HepG2 (cell line): Measurements from ENCODE around the gene PIGX. TPM values are rescaled to one million over a fixed set of nuclear protein-coding genes. Genes with fewer than 3 reads are reported as not detected.

Experiments used
- ATAC-seq: fragments of 200-7000 bp; cut with Tn5 transposase; 3 replicates; pipeline ENCODE4 v1.9.1; 2020; ENCODE audit warnings: mild to moderate bottlenecking, moderate library complexity
- BruUV-seq: library from RNA; stranded (reverse); fragments of 400-500 nt; replicated peaks from 2 replicates; lab custom pipeline; 2021; lab: Mats Ljungman, UMichigan
- CTCF ChIA-PET: fragments of 300-600 bp; formaldehyde crosslinking; extraction: SDS; loops from one replicate; lab custom pipeline; 2021; ENCODE audit warnings: low total read pairs, inconsistent platforms, low intra/inter-chr PET ratio; lab: Yijun Ruan, JAX
- POLR2A ChIA-PET: fragments of 350-600 bp; sonication (Branson Sonifier 250); formaldehyde crosslinking; loops from one replicate; lab custom pipeline; 2020; ENCODE audit warnings: antibody characterized with exemption, inconsistent platforms; lab: Yijun Ruan, JAX
- DNase-seq: peaks from one replicate; pipeline ENCODE4 v3.0.0-alpha.2; 2015; ENCODE audit warnings: low spot score
- FAIRE-seq: peaks from 3 replicates; lab custom pipeline; 2011; peaks lifted over from hg19 to GRCh38; lab: Jason Lieb, UNC
- H2AFZ ChIP-seq: one replicate; pipeline ENCODE4 v1.6.1; 2011; ENCODE audit warnings: low read length, inconsistent platforms
- H3K27ac ChIP-seq: fragments of 300-600 bp; 3 replicates; pipeline ENCODE4 v1.8.0; 2011; ENCODE audit warnings: mixed run types, mild to moderate bottlenecking, mixed read lengths, low read length, inconsistent platforms; ENCODE audit not compliant: insufficient read depth; ENCODE audit errors: extremely low read length
- H3K27me3 ChIP-seq, 2 experiments: fragments of 200-600 bp in 1 of 2; 2 replicates in 1 of 2; 3 replicates in 1 of 2; pipeline versions ENCODE4 v1.6.0 to v1.8.0; 2011; ENCODE audit warnings: low read length in 2 of 2, mild to moderate bottlenecking in 2 of 2, moderate library complexity in 2 of 2, inconsistent platforms in 1 of 2; ENCODE audit not compliant: insufficient read depth in 2 of 2, control insufficient read depth in 1 of 2
- H3K36me3 ChIP-seq, 2 experiments: fragments of 200-600 bp in 1 of 2; replicated peaks in 1 of 2; 2 replicates in 1 of 2; 3 replicates in 1 of 2; pipeline versions ENCODE4 v1.5.1 to v1.8.0; 2011; ENCODE audit warnings: low read length in 2 of 2, inconsistent platforms in 1 of 2; ENCODE audit not compliant: insufficient read depth in 2 of 2, control insufficient read depth in 1 of 2
- H3K4me1 ChIP-seq: 2 replicates; pipeline ENCODE4 v1.5.1; 2012; ENCODE audit warnings: low read length, inconsistent platforms; ENCODE audit not compliant: insufficient read depth
- H3K4me2 ChIP-seq: 2 replicates; pipeline ENCODE4 v1.6.0; 2011; ENCODE audit warnings: low read depth, low read length, inconsistent platforms
- H3K4me3 ChIP-seq, 3 experiments: fragments of 200-600 bp in 1 of 3; sonication (generic), shearing (Covaris generic) in 1 of 3; replicated peaks in 1 of 3; 2 replicates each; pipeline ENCODE4 v1.5.1; 2011 to 2016; ENCODE audit warnings: low read length in 3 of 3, inconsistent platforms in 2 of 3, low read depth in 2 of 3, mild to moderate bottlenecking in 2 of 3, control low read depth in 1 of 3, mixed read lengths in 1 of 3; ENCODE audit not compliant: insufficient read depth in 1 of 3
- H3K79me2 ChIP-seq: one replicate; pipeline ENCODE4 v1.6.1; 2011; ENCODE audit warnings: low read length, inconsistent platforms; ENCODE audit not compliant: insufficient read depth
- H3K9ac ChIP-seq: 2 replicates; pipeline ENCODE4 v1.6.0; 2011; ENCODE audit warnings: mild to moderate bottlenecking, low read depth, low read length, inconsistent platforms; ENCODE audit not compliant: insufficient read depth
- H3K9me3 ChIP-seq: 2 replicates; pipeline ENCODE4 v1.5.1; 2012; ENCODE audit warnings: mild to moderate bottlenecking, low read length
- H4K20me1 ChIP-seq: 2 replicates; pipeline ENCODE4 v1.6.0; 2011; ENCODE audit warnings: inconsistent platforms, mild to moderate bottlenecking, low read length, moderate library complexity; ENCODE audit not compliant: insufficient read depth
- ADNP ChIP-seq: sonication (generic); formaldehyde crosslinking; IDR thresholded peaks from 2 replicates; pipeline ENCODE4 v1.4.0; 2020; ENCODE audit warnings: missing genetic modification reagents
- FOXC1 ChIP-seq: sonication (generic); formaldehyde crosslinking; IDR thresholded peaks from 2 replicates; pipeline ENCODE4 v1.8.0; 2022; ENCODE audit warnings: mild to moderate bottlenecking, missing genetic modification reagents, borderline replicate concordance
- FOXJ3 ChIP-seq: sonication (generic); formaldehyde crosslinking; IDR thresholded peaks from 2 replicates; pipeline ENCODE4 v1.4.0; 2020; ENCODE audit warnings: missing genetic modification reagents, mild to moderate bottlenecking, borderline replicate concordance
- ISX ChIP-seq: sonication (generic); formaldehyde crosslinking; conservative IDR thresholded peaks from 2 replicates; pipeline ENCODE4 v1.5.0; 2020; ENCODE audit warnings: missing genetic modification reagents
- MAFG ChIP-seq: sonication (generic); formaldehyde crosslinking; IDR thresholded peaks from 2 replicates; pipeline ENCODE4 v1.5.1; 2020; ENCODE audit warnings: mild to moderate bottlenecking, missing genetic modification reagents
- SAP130 ChIP-seq: IDR thresholded peaks from 2 replicates; pipeline ENCODE4 v1.6.1; 2016; ENCODE audit warnings: low read depth
- SNAPC2 ChIP-seq: sonication (generic); formaldehyde crosslinking; IDR thresholded peaks from 2 replicates; pipeline ENCODE4 v1.8.1; 2022; ENCODE audit warnings: mild to moderate bottlenecking, missing genetic modification reagents
- SRSF1 ChIP-seq: fragments of 200-400 bp; formaldehyde crosslinking; optimal IDR thresholded peaks from 2 replicates; pipeline ENCODE3; 2017; ENCODE audit warnings: mild to moderate bottlenecking, low read depth, low read length, moderate library complexity
- TCF7 ChIP-seq: sonication (generic); IDR thresholded peaks from 2 replicates; pipeline ENCODE4 v1.6.1; 2016; ENCODE audit warnings: antibody characterized with exemption, low read depth
- TEAD3 ChIP-seq: optimal IDR thresholded peaks from 2 replicates; pipeline ENCODE3; 2016; ENCODE audit warnings: borderline replicate concordance
- XRCC5 ChIP-seq: fragments of 200-400 bp; formaldehyde crosslinking; optimal IDR thresholded peaks from 2 replicates; pipeline ENCODE3; 2017; ENCODE audit warnings: mild to moderate bottlenecking, low read length
- ZBTB7B ChIP-seq: sonication (generic); formaldehyde crosslinking; IDR thresholded peaks from 2 replicates; pipeline ENCODE4 v1.4.0; 2020; ENCODE audit warnings: missing genetic modification reagents
- ZFP36L2 ChIP-seq: sonication (generic); formaldehyde crosslinking; IDR thresholded peaks from 2 replicates; pipeline ENCODE4 v1.4.0; 2020; ENCODE audit warnings: missing genetic modification reagents
- ZMYM2 ChIP-seq: sonication (generic); formaldehyde crosslinking; IDR thresholded peaks from 2 replicates; pipeline ENCODE4 v1.8.0; 2022; ENCODE audit warnings: mild to moderate bottlenecking, missing genetic modification reagents
- ZNF263 ChIP-seq: sonication (generic); formaldehyde crosslinking; IDR thresholded peaks from 2 replicates; pipeline ENCODE4 v1.4.0; 2020; ENCODE audit warnings: missing genetic modification reagents
- ZSCAN29 ChIP-seq: sonication (generic); formaldehyde crosslinking; conservative IDR thresholded peaks from 2 replicates; pipeline ENCODE4 v1.4.0; 2020; ENCODE audit warnings: mild to moderate bottlenecking, missing genetic modification reagents
- ZZZ3 ChIP-seq: sonication (generic); formaldehyde crosslinking; IDR thresholded peaks from 2 replicates; pipeline ENCODE4 v1.4.0; 2020; ENCODE audit warnings: missing genetic modification reagents, mild to moderate bottlenecking, borderline replicate concordance
- WGBS: methylation state at CpG from one replicate; pipeline ENCODE4 v1.1.6; 2017; ENCODE audit warnings: low lambda C conversion rate; 5-methylcytosine and 5-hydroxymethylcytosine counted together
- in situ Hi-C: cut with HindIII; loops from 2 replicates; pipeline ENCODE4 v1.10.0; 2017; ENCODE audit warnings: low pct_unique_long_range_greater_than_20kb; ENCODE audit not compliant: extremely low pct_ligation_motif_present
- intact Hi-C: fragments of 100-400 bp; cut with micrococcal nuclease; formaldehyde crosslinking; loops from one replicate; pipeline ENCODE4 v1.10.0; 2022; ENCODE audit not compliant: unreplicated experiment
- polyA plus RNA-seq, 8 experiments: library from polyadenylated mRNA; depleted of rRNA in 3 of 8; stranded (reverse) in 7 of 8; unstranded in 1 of 8; fragments of >200 nt; fragmentation: Illumina TruSeq in 4 of 8; extraction: Trizol in 4 of 8; gene quantifications; 2 replicates each; pipeline versions ENCODE4 v1.2.1 to v1.2.3, GENCODE V29; 2011 to 2016; ENCODE audit warnings: low read depth in 4 of 8, missing spikeins in 1 of 8, mixed read lengths in 1 of 8; ENCODE audit not compliant: insufficient read depth in 1 of 8
- total RNA-seq, 5 experiments: library from RNA; depleted of rRNA; stranded (reverse); fragments of >200 nt; fragmentation: Illumina TruSeq; extraction: Trizol; gene quantifications; 2 replicates each; pipeline ENCODE4 v1.2.3, GENCODE V29; 2016; ENCODE audit warnings: low read depth in 1 of 5
- TF ChIP-seq, protein P1 (sequence below): sonication (generic); formaldehyde crosslinking; IDR thresholded peaks from 2 replicates; pipeline ENCODE4 v1.4.0; 2020; ENCODE audit warnings: missing genetic modification reagents
- TF ChIP-seq, protein P2 (sequence below): sonication (generic); formaldehyde crosslinking; IDR thresholded peaks from 2 replicates; pipeline ENCODE4 v1.4.0; 2020; ENCODE audit warnings: mild to moderate bottlenecking, missing genetic modification reagents
- TF ChIP-seq, protein P3 (sequence below), 2 experiments: fragments of 450-650 bp in 1 of 2; sonication (generic) in 1 of 2; formaldehyde crosslinking; IDR thresholded peaks; 2 replicates each; pipeline versions ENCODE4 v1.5.0 to v1.8.0; 2020 to 2022; ENCODE audit warnings: mild to moderate bottlenecking in 1 of 2, missing genetic modification reagents in 1 of 2
- TF ChIP-seq, protein P4 (sequence below): sonication (generic); formaldehyde crosslinking; IDR thresholded peaks from 2 replicates; pipeline ENCODE4 v1.4.0; 2020; ENCODE audit warnings: mild to moderate bottlenecking, missing genetic modification reagents

The PIGX gene
- total and polyA plus RNA-seq, 2 of the 13 experiments (the other 11 are each of a cell fraction or from before 2014, with no cell fraction given): 13.2 to 21.3 TPM

DNA sequence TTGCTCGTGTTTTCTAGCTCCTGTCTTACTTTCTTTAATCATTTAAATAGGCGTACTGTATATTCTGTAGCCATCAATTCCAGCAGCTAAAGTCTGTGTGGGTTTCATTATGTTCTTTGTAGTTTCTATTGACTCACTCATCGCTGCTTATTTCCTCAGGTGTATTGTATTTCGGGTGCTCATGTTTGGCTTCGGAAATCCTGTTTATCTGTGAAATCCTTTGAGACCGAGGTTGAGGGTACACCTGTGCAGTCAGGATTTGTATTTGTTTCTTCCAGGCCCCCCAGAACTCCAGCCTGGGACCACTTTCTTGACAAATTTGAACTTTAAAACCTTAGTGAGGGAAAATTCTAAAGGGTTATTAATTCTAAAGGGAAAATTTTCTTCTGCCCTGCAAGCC lies 25.5 kb downstream of the PIGX start:
- BruUV-seq: no TSS peak
- in situ Hi-C loops: no loop called here
- H3K4me1 ChIP-seq: peaks cover 49% of the 10 kb centered on the region
- no peak for TF ChIP-seq MAFG (CRISPR knock-in tag)
- TF ChIP-seq ZZZ3 (CRISPR knock-in tag): no peak
- no peak for TF ChIP-seq ZMYM2 (CRISPR knock-in tag)
- no peak for TF ChIP-seq TEAD3 (CRISPR knock-in tag)
- no peak for TF ChIP-seq SRSF1
- TF ChIP-seq, protein P1, sequence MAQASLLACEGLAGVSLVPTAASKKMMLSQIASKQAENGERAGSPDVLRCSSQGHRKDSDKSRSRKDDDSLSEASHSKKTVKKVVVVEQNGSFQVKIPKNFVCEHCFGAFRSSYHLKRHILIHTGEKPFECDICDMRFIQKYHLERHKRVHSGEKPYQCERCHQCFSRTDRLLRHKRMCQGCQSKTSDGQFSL (CRISPR knock-in tag): no peak
- TF ChIP-seq SNAPC2 (CRISPR knock-in tag): no peak
- no peak for TF ChIP-seq ZNF263 (CRISPR knock-in tag)
- TF ChIP-seq, protein P2, sequence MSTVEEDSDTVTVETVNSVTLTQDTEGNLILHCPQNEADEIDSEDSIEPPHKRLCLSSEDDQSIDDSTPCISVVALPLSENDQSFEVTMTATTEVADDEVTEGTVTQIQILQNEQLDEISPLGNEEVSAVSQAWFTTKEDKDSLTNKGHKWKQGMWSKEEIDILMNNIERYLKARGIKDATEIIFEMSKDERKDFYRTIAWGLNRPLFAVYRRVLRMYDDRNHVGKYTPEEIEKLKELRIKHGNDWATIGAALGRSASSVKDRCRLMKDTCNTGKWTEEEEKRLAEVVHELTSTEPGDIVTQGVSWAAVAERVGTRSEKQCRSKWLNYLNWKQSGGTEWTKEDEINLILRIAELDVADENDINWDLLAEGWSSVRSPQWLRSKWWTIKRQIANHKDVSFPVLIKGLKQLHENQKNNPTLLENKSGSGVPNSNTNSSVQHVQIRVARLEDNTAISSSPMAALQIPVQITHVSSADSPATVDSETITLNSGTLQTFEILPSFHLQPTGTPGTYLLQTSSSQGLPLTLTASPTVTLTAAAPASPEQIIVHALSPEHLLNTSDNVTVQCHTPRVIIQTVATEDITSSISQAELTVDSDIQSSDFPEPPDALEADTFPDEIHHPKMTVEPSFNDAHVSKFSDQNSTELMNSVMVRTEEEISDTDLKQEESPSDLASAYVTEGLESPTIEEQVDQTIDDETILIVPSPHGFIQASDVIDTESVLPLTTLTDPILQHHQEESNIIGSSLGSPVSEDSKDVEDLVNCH (CRISPR knock-in tag): no peak
- no peak for TF ChIP-seq FOXC1
- TF ChIP-seq, protein P3, sequence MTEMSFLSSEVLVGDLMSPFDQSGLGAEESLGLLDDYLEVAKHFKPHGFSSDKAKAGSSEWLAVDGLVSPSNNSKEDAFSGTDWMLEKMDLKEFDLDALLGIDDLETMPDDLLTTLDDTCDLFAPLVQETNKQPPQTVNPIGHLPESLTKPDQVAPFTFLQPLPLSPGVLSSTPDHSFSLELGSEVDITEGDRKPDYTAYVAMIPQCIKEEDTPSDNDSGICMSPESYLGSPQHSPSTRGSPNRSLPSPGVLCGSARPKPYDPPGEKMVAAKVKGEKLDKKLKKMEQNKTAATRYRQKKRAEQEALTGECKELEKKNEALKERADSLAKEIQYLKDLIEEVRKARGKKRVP (CRISPR knock-in tag; IDR thresholded peaks at IDR 0.05): no peak
- TF ChIP-seq ZFP36L2: no peak
- no peak for TF ChIP-seq ADNP (CRISPR knock-in tag)
- 0 out of 2 replicates have a peak, but pooled peaks have one; percentile 12 for TF ChIP-seq TCF7
- TF ChIP-seq, protein P4, sequence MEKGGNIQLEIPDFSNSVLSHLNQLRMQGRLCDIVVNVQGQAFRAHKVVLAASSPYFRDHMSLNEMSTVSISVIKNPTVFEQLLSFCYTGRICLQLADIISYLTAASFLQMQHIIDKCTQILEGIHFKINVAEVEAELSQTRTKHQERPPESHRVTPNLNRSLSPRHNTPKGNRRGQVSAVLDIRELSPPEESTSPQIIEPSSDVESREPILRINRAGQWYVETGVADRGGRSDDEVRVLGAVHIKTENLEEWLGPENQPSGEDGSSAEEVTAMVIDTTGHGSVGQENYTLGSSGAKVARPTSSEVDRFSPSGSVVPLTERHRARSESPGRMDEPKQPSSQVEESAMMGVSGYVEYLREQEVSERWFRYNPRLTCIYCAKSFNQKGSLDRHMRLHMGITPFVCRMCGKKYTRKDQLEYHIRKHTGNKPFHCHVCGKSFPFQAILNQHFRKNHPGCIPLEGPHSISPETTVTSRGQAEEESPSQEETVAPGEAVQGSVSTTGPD (CRISPR knock-in tag): no peak
- 0 out of 2 replicates have a peak, but pooled peaks have one; percentile 8 for TF ChIP-seq SAP130 (CRISPR knock-in tag)
- no peak for TF ChIP-seq XRCC5
- TF ChIP-seq ZBTB7B: 0 out of 2 replicates have a peak, but pooled peaks have one; percentile 49
- TF ChIP-seq ZSCAN29: no peak
- TF ChIP-seq ISX (CRISPR knock-in tag): no peak
- no peak for TF ChIP-seq FOXJ3 (CRISPR knock-in tag)

More for the DNA sequence above, 25.5 kb downstream of the PIGX start:
- H2AFZ ChIP-seq: no peak overlapping the region
- DNase-seq: peak; percentile 36
- POLR2A ChIA-PET: interaction anchor here (1.1 kb wide), 1 partner anchor 25 kb away, joined by 4 read pairs; the partner anchor contains the start of genes CEP19 and PIGX
- FAIRE-seq: no peak
- no peaks in the 10 kb centered on the region; a peak in 1 of 5 replicates for H3K27me3 ChIP-seq
- intact Hi-C loops: loop anchor here (2.0 kb wide), 1 partner anchor 17 kb away; no protein-coding TSS in a partner anchor
- H3K9ac ChIP-seq: no peak overlapping the region; the same call in 1 of the 2 replicates
- H4K20me1 ChIP-seq: peaks cover 9% of the 10 kb centered on the region
- CTCF ChIA-PET: no interaction called here
- peak overlapping the region; percentile 58 for H3K27ac ChIP-seq
- peak overlapping the region; percentile 28 for H3K4me2 ChIP-seq
- ATAC-seq: no peak
- 0 out of 5 replicates have a peak, but pooled peaks cover 0 to 2% of the 10 kb centered on the region in 2 experiments for H3K36me3 ChIP-seq
- no peak overlapping the region; a peak in 1 of 6 replicates for H3K4me3 ChIP-seq
- 27% methylated on average over 6 of the region's 6 CpGs for WGBS
- H3K9me3 ChIP-seq: no peaks in the 10 kb centered on the region
- peaks cover 25% of the 10 kb centered on the region for H3K79me2 ChIP-seq
